Measurements from ENCODE around the gene SERPINB8.

DNA sequence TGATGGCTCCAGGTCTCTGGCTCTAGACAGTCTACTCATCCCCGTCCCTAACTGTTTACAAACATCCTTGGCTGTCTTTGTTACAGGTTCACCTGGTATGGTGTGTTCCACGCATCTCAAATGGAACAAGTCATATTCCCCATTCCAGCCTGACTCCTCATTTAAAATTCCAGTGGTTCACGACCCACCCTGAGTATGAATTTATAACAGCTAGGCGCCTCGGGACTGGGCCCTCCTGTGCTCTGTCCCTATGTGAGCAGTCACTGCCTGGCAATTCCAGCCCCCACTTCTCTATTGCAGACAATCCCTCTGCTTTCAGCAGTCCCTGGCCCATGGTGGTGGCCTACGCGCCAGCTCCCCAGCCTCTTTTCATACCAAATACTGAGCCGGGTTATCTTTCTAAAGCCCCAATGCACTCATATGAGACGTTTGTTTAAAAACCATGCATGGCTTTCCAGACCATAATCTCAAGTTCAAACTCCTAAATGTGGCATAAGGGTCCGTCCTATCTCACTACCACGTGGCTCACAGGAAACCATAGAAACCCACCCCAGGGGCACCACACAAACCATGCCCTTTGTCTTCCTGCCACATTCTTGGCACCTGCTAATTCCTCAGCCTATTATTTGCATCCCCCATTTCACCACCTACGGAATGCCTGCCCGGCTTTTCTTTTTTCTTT, 1.6 kb downstream of the SERPINB8 start:
- TF ChIP-seq RAD21 (IDR thresholded peaks at IDR 0.05; ENCODE audit: low read depth) (no peak), EGR1 (IDR thresholded peaks at IDR 0.05) (no peak), TEAD4 (IDR thresholded peaks at IDR 0.05) (no peak), TCF12 (IDR thresholded peaks at IDR 0.05; ENCODE audit: low read depth) (no peak), YY1 (IDR thresholded peaks at IDR 0.05; ENCODE audit: low read depth) (no peak), EP300 (IDR thresholded peaks at IDR 0.05; ENCODE audit: borderline replicate concordance) (no peak), TAF1 (IDR thresholded peaks at IDR 0.05; ENCODE audit: low read depth) (no peak)
- TF ChIP-seq, protein P1, sequence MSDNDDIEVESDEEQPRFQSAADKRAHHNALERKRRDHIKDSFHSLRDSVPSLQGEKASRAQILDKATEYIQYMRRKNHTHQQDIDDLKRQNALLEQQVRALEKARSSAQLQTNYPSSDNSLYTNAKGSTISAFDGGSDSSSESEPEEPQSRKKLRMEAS (IDR thresholded peaks at IDR 0.05): no peak
- TF ChIP-seq, protein P2, sequence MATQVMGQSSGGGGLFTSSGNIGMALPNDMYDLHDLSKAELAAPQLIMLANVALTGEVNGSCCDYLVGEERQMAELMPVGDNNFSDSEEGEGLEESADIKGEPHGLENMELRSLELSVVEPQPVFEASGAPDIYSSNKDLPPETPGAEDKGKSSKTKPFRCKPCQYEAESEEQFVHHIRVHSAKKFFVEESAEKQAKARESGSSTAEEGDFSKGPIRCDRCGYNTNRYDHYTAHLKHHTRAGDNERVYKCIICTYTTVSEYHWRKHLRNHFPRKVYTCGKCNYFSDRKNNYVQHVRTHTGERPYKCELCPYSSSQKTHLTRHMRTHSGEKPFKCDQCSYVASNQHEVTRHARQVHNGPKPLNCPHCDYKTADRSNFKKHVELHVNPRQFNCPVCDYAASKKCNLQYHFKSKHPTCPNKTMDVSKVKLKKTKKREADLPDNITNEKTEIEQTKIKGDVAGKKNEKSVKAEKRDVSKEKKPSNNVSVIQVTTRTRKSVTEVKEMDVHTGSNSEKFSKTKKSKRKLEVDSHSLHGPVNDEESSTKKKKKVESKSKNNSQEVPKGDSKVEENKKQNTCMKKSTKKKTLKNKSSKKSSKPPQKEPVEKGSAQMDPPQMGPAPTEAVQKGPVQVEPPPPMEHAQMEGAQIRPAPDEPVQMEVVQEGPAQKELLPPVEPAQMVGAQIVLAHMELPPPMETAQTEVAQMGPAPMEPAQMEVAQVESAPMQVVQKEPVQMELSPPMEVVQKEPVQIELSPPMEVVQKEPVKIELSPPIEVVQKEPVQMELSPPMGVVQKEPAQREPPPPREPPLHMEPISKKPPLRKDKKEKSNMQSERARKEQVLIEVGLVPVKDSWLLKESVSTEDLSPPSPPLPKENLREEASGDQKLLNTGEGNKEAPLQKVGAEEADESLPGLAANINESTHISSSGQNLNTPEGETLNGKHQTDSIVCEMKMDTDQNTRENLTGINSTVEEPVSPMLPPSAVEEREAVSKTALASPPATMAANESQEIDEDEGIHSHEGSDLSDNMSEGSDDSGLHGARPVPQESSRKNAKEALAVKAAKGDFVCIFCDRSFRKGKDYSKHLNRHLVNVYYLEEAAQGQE (IDR thresholded peaks at IDR 0.05; ENCODE audit: low read depth): no peak
